HEK293 (cell line): ENCODE results near the gene SMYD2.

ENCODE experiments used
- SALL2 ChIP-seq: fragments of 450-650 bp; formaldehyde crosslinking; IDR thresholded peaks from 2 replicates; pipeline ENCODE4 v1.5.0; 2017; ENCODE audit warnings: missing biosample characterization, mild to moderate bottlenecking, missing genetic modification characterization, borderline replicate concordance
- SCRT1 ChIP-seq: fragments of 450-650 bp; formaldehyde crosslinking; IDR thresholded peaks from 2 replicates; pipeline ENCODE4 v1.5.1; 2016; ENCODE audit warnings: missing biosample characterization, missing genetic modification characterization, borderline replicate concordance
- TRIM28 ChIP-seq: IDR thresholded peaks from 2 replicates; pipeline ENCODE4 v1.6.1; 2011; ENCODE audit warnings: low read length, control low read depth, borderline replicate concordance
- ZBTB17 ChIP-seq: fragments of 450-650 bp; formaldehyde crosslinking; IDR thresholded peaks from 2 replicates; pipeline ENCODE4 v1.5.1; 2016; ENCODE audit warnings: missing biosample characterization, missing genetic modification characterization
- ZFP37 ChIP-seq: fragments of 450-650 bp; formaldehyde crosslinking; IDR thresholded peaks from 2 replicates; pipeline ENCODE4 v1.5.1; 2016; ENCODE audit warnings: missing biosample characterization, missing genetic modification characterization
- ZNF133 ChIP-seq: fragments of 450-650 bp; formaldehyde crosslinking; IDR thresholded peaks from 2 replicates; pipeline ENCODE4 v1.5.1; 2016; ENCODE audit warnings: missing biosample characterization, missing genetic modification characterization
- ZNF146 ChIP-seq: fragments of 450-650 bp; formaldehyde crosslinking; IDR thresholded peaks from 2 replicates; pipeline ENCODE4 v1.5.1; 2016; ENCODE audit warnings: missing biosample characterization, missing genetic modification characterization
- ZNF19 ChIP-seq: fragments of 450-650 bp; formaldehyde crosslinking; IDR thresholded peaks from 2 replicates; pipeline ENCODE4; 2016; ENCODE audit warnings: missing biosample characterization, missing genetic modification characterization, low read depth
- ZNF221 ChIP-seq: fragments of 450-650 bp; formaldehyde crosslinking; IDR thresholded peaks from 2 replicates; pipeline ENCODE4 v1.5.1; 2017; ENCODE audit warnings: missing biosample characterization, missing genetic modification characterization, borderline replicate concordance
- ZNF239 ChIP-seq: fragments of 450-650 bp; formaldehyde crosslinking; IDR thresholded peaks from 2 replicates; pipeline ENCODE4 v1.5.1; 2016; ENCODE audit warnings: missing biosample characterization, missing genetic modification characterization
- ZNF266 ChIP-seq: fragments of 450-650 bp; formaldehyde crosslinking; IDR thresholded peaks from 2 replicates; pipeline ENCODE4 v1.5.1; 2016; ENCODE audit warnings: missing biosample characterization, missing genetic modification characterization, low read depth
- ZNF394 ChIP-seq: fragments of 450-650 bp; formaldehyde crosslinking; IDR thresholded peaks from 2 replicates; pipeline ENCODE4 v1.5.1; 2016; ENCODE audit warnings: missing biosample characterization, missing genetic modification characterization, mild to moderate bottlenecking, moderate library complexity, borderline replicate concordance
- ZNF423 ChIP-seq: fragments of 450-650 bp; formaldehyde crosslinking; IDR thresholded peaks from 2 replicates; pipeline ENCODE4 v1.5.1; 2016; ENCODE audit warnings: missing biosample characterization, missing genetic modification characterization
- ZNF510 ChIP-seq: fragments of 450-650 bp; formaldehyde crosslinking; IDR thresholded peaks from 2 replicates; pipeline ENCODE4 v1.5.1; 2018; ENCODE audit warnings: mild to moderate bottlenecking, missing genetic modification characterization, missing biosample characterization; ENCODE audit not compliant: insufficient replicate concordance
- ZNF529 ChIP-seq: fragments of 450-650 bp; formaldehyde crosslinking; IDR thresholded peaks from 2 replicates; pipeline ENCODE4 v1.5.1; 2017; ENCODE audit warnings: missing genetic modification characterization, missing biosample characterization; ENCODE audit not compliant: insufficient replicate concordance
- ZNF707 ChIP-seq: fragments of 450-650 bp; formaldehyde crosslinking; IDR thresholded peaks from 2 replicates; pipeline ENCODE4 v1.5.1; 2016; ENCODE audit warnings: missing biosample characterization, missing genetic modification characterization
- ZNF777 ChIP-seq: fragments of 450-650 bp; formaldehyde crosslinking; IDR thresholded peaks from 2 replicates; pipeline ENCODE4 v1.5.1; 2017; ENCODE audit warnings: missing biosample characterization, missing genetic modification characterization, borderline replicate concordance
- TF ChIP-seq, protein P1 (sequence below): fragments of 450-650 bp; formaldehyde crosslinking; IDR thresholded peaks from 2 replicates; pipeline ENCODE4 v1.5.1; 2016; ENCODE audit warnings: missing biosample characterization, missing genetic modification characterization, low read depth
- TF ChIP-seq, protein P2 (sequence below): fragments of 450-650 bp; formaldehyde crosslinking; IDR thresholded peaks from 2 replicates; pipeline ENCODE4 v1.5.1; 2016; ENCODE audit warnings: missing biosample characterization, missing genetic modification characterization
- TF ChIP-seq, protein P3 (sequence below): fragments of 450-650 bp; formaldehyde crosslinking; IDR thresholded peaks from 2 replicates; pipeline ENCODE4 v1.5.1; 2016; ENCODE audit warnings: missing biosample characterization, missing genetic modification characterization, borderline replicate concordance
- TF ChIP-seq, protein P4 (sequence below): fragments of 450-650 bp; formaldehyde crosslinking; IDR thresholded peaks from 2 replicates; pipeline ENCODE4 v1.5.1; 2016; ENCODE audit warnings: missing biosample characterization, missing genetic modification characterization, low read depth
- TF ChIP-seq, protein P5 (sequence below): sonication (generic); formaldehyde crosslinking; IDR thresholded peaks from 2 replicates; pipeline ENCODE4 v1.8.1; 2022; ENCODE audit warnings: mild to moderate bottlenecking, moderate library complexity, missing genetic modification reagents
- TF ChIP-seq, protein P6 (sequence below): fragments of 450-650 bp; formaldehyde crosslinking; IDR thresholded peaks from 2 replicates; pipeline ENCODE4 v1.5.1; 2017; ENCODE audit warnings: missing biosample characterization, missing genetic modification characterization

The SMYD2 gene

DNA sequence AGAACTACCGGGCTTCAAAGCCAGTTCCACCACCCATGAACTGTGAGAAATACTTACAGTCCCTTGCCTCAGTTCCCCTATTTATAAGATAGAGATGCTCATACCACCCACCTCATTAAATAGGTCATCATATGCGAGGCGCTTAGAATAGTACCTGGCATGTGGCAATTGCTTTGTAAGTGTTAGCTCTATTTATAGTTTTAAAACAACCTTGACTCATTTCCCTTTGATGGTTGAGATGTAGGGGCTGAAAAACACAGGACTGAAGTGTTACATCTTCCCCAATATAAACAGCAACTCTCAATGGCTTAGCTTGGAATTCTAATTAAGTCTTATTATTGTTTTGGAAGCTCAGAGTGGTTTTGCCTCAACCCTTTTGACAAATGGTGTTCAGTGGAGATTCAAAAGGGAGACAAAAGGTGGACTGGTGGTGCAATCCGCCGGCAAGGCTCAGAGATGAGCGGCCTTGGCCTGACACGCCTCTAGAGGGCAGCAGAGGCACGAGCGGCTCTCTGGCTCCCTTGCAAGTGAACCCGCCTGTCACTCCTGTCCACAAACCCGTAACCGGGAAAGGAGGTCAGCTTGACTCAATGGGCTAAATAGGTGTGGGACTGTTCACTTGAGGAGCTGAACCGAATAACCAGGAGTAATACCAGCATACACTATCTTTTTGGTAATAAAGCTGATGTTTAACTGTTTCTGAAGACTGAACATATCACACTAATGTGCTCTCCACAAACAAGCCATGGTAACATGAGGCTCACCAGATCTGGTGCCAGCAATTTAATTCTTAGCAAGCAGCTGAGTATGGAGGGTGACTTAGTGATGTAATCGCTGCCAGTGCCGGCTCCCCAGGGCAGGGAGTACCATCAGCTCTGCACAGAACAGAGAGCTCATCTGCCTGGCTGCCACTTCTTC, 19.5 kb upstream of the SMYD2 start (continued):
- TF ChIP-seq, protein P1, sequence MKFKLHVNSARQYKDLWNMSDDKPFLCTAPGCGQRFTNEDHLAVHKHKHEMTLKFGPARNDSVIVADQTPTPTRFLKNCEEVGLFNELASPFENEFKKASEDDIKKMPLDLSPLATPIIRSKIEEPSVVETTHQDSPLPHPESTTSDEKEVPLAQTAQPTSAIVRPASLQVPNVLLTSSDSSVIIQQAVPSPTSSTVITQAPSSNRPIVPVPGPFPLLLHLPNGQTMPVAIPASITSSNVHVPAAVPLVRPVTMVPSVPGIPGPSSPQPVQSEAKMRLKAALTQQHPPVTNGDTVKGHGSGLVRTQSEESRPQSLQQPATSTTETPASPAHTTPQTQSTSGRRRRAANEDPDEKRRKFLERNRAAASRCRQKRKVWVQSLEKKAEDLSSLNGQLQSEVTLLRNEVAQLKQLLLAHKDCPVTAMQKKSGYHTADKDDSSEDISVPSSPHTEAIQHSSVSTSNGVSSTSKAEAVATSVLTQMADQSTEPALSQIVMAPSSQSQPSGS (tag by site-specific recombination): peak; percentile 60
- TF ChIP-seq, protein P2, sequence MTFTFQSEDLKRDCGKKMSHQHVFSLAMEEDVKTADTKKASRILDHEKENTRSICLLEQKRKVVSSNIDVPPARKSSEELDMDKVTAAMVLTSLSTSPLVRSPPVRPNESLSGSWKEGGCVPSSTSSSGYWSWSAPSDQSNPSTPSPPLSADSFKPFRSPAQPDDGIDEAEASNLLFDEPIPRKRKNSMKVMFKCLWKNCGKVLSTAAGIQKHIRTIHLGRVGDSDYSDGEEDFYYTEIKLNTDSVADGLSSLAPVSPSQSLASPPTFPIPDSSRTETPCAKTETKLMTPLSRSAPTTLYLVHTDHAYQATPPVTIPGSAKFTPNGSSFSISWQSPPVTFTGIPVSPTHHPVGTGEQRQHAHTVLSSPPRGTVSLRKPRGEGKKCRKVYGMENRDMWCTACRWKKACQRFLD (tag by site-specific recombination): no peak
- TF ChIP-seq, protein P3, sequence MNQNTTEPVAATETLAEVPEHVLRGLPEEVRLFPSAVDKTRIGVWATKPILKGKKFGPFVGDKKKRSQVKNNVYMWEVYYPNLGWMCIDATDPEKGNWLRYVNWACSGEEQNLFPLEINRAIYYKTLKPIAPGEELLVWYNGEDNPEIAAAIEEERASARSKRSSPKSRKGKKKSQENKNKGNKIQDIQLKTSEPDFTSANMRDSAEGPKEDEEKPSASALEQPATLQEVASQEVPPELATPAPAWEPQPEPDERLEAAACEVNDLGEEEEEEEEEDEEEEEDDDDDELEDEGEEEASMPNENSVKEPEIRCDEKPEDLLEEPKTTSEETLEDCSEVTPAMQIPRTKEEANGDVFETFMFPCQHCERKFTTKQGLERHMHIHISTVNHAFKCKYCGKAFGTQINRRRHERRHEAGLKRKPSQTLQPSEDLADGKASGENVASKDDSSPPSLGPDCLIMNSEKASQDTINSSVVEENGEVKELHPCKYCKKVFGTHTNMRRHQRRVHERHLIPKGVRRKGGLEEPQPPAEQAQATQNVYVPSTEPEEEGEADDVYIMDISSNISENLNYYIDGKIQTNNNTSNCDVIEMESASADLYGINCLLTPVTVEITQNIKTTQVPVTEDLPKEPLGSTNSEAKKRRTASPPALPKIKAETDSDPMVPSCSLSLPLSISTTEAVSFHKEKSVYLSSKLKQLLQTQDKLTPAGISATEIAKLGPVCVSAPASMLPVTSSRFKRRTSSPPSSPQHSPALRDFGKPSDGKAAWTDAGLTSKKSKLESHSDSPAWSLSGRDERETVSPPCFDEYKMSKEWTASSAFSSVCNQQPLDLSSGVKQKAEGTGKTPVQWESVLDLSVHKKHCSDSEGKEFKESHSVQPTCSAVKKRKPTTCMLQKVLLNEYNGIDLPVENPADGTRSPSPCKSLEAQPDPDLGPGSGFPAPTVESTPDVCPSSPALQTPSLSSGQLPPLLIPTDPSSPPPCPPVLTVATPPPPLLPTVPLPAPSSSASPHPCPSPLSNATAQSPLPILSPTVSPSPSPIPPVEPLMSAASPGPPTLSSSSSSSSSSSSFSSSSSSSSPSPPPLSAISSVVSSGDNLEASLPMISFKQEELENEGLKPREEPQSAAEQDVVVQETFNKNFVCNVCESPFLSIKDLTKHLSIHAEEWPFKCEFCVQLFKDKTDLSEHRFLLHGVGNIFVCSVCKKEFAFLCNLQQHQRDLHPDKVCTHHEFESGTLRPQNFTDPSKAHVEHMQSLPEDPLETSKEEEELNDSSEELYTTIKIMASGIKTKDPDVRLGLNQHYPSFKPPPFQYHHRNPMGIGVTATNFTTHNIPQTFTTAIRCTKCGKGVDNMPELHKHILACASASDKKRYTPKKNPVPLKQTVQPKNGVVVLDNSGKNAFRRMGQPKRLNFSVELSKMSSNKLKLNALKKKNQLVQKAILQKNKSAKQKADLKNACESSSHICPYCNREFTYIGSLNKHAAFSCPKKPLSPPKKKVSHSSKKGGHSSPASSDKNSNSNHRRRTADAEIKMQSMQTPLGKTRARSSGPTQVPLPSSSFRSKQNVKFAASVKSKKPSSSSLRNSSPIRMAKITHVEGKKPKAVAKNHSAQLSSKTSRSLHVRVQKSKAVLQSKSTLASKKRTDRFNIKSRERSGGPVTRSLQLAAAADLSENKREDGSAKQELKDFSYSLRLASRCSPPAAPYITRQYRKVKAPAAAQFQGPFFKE (tag by site-specific recombination): no peak
- TF ChIP-seq ZNF423 (tag by site-specific recombination) (no peak), ZNF146 (tag by site-specific recombination) (no peak), ZNF19 (no peak), ZNF221 (tag by site-specific recombination) (no peak), ZBTB17 (tag by site-specific recombination) (peak; percentile 88), ZNF266 (tag by site-specific recombination) (no peak), ZNF133 (no peak), ZNF510 (tag by site-specific recombination) (no peak), ZNF239 (no peak), SALL2 (tag by site-specific recombination) (no peak), ZNF529 (tag by site-specific recombination) (no peak), ZNF707 (tag by site-specific recombination) (no peak), SCRT1 (no peak), ZFP37 (tag by site-specific recombination) (peak; percentile 80; the same call in 1 of the 2 replicates), ZNF394 (tag by site-specific recombination) (peak; percentile 31; the same call in 1 of the 2 replicates), TRIM28 (no peak), ZNF777 (tag by site-specific recombination) (no peak)
- TF ChIP-seq, protein P4, sequence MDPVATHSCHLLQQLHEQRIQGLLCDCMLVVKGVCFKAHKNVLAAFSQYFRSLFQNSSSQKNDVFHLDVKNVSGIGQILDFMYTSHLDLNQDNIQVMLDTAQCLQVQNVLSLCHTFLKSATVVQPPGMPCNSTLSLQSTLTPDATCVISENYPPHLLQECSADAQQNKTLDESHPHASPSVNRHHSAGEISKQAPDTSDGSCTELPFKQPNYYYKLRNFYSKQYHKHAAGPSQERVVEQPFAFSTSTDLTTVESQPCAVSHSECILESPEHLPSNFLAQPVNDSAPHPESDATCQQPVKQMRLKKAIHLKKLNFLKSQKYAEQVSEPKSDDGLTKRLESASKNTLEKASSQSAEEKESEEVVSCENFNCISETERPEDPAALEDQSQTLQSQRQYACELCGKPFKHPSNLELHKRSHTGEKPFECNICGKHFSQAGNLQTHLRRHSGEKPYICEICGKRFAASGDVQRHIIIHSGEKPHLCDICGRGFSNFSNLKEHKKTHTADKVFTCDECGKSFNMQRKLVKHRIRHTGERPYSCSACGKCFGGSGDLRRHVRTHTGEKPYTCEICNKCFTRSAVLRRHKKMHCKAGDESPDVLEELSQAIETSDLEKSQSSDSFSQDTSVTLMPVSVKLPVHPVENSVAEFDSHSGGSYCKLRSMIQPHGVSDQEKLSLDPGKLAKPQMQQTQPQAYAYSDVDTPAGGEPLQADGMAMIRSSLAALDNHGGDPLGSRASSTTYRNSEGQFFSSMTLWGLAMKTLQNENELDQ (tag by site-specific recombination): no peak
- TF ChIP-seq, protein P5, sequence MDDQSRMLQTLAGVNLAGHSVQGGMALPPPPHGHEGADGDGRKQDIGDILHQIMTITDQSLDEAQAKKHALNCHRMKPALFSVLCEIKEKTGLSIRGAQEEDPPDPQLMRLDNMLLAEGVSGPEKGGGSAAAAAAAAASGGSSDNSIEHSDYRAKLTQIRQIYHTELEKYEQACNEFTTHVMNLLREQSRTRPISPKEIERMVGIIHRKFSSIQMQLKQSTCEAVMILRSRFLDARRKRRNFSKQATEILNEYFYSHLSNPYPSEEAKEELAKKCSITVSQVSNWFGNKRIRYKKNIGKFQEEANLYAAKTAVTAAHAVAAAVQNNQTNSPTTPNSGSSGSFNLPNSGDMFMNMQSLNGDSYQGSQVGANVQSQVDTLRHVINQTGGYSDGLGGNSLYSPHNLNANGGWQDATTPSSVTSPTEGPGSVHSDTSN (CRISPR knock-in tag): no peak
- TF ChIP-seq, protein P6, sequence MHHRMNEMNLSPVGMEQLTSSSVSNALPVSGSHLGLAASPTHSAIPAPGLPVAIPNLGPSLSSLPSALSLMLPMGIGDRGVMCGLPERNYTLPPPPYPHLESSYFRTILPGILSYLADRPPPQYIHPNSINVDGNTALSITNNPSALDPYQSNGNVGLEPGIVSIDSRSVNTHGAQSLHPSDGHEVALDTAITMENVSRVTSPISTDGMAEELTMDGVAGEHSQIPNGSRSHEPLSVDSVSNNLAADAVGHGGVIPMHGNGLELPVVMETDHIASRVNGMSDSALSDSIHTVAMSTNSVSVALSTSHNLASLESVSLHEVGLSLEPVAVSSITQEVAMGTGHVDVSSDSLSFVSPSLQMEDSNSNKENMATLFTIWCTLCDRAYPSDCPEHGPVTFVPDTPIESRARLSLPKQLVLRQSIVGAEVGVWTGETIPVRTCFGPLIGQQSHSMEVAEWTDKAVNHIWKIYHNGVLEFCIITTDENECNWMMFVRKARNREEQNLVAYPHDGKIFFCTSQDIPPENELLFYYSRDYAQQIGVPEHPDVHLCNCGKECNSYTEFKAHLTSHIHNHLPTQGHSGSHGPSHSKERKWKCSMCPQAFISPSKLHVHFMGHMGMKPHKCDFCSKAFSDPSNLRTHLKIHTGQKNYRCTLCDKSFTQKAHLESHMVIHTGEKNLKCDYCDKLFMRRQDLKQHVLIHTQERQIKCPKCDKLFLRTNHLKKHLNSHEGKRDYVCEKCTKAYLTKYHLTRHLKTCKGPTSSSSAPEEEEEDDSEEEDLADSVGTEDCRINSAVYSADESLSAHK (tag by site-specific recombination): no peak
